BE2C (cell line): ENCODE data around the gene ST6GALNAC3.

ENCODE experiments used
- DNase-seq: peaks from one replicate; pipeline ENCODE4 v3.0.0-alpha.2; 2020
- H3K27me3 ChIP-seq: fragments of 250-450 bp; sonication (Bioruptor Pico); 2 replicates; pipeline ENCODE4 v1.5.1; 2020; ENCODE audit warnings: mild to moderate bottlenecking
- H3K36me3 ChIP-seq: fragments of 250-450 bp; sonication (Bioruptor Pico); 2 replicates; pipeline ENCODE4 v1.5.1; 2020; ENCODE audit warnings: mild to moderate bottlenecking
- H3K4me1 ChIP-seq: fragments of 250-450 bp; sonication (Bioruptor Pico); 2 replicates; pipeline ENCODE4 v1.5.1; 2020
- H3K4me3 ChIP-seq: 2 replicates; pipeline ENCODE4 v1.5.1; 2011; ENCODE audit warnings: low read depth, low read length
- H3K9me3 ChIP-seq: fragments of 250-450 bp; sonication (Bioruptor Pico); 2 replicates; pipeline ENCODE4 v1.5.1; 2020
- TF ChIP-seq, protein P1 (sequence below): IDR thresholded peaks from 2 replicates; pipeline ENCODE4 v1.5.1; 2012; ENCODE audit warnings: mild to moderate bottlenecking, low read depth, low read length

The ST6GALNAC3 gene

DNA sequence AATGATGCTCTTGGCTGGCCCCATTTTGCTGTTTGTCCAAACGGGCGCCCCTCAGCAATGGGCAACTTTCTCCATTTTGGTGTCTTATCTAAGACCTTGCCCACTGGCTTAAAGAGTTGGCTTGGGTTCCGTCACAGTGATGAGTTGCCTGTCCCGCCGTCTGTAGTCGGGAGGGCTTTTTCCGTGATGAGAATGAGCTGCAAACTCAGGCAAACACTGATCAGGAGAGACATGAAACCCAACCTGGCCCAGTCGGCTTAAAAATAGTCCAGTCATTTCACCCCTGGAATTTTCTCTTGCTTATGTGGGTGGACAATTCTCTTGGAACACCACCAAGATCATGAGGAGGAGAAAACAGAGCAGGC is 79.3 kb downstream of the ST6GALNAC3 start:
- Histone ChIP-seq H3K4me3 (no peak overlapping the region), H3K9me3 (no peaks in the 10 kb centered on the region), H3K4me1 (no peaks in the 10 kb centered on the region), H3K36me3 (no peaks in the 10 kb centered on the region), H3K27me3 (no peaks in the 10 kb centered on the region)
- no peak for DNase-seq
- TF ChIP-seq, protein P1, sequence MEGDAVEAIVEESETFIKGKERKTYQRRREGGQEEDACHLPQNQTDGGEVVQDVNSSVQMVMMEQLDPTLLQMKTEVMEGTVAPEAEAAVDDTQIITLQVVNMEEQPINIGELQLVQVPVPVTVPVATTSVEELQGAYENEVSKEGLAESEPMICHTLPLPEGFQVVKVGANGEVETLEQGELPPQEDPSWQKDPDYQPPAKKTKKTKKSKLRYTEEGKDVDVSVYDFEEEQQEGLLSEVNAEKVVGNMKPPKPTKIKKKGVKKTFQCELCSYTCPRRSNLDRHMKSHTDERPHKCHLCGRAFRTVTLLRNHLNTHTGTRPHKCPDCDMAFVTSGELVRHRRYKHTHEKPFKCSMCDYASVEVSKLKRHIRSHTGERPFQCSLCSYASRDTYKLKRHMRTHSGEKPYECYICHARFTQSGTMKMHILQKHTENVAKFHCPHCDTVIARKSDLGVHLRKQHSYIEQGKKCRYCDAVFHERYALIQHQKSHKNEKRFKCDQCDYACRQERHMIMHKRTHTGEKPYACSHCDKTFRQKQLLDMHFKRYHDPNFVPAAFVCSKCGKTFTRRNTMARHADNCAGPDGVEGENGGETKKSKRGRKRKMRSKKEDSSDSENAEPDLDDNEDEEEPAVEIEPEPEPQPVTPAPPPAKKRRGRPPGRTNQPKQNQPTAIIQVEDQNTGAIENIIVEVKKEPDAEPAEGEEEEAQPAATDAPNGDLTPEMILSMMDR = no peak

DNA sequence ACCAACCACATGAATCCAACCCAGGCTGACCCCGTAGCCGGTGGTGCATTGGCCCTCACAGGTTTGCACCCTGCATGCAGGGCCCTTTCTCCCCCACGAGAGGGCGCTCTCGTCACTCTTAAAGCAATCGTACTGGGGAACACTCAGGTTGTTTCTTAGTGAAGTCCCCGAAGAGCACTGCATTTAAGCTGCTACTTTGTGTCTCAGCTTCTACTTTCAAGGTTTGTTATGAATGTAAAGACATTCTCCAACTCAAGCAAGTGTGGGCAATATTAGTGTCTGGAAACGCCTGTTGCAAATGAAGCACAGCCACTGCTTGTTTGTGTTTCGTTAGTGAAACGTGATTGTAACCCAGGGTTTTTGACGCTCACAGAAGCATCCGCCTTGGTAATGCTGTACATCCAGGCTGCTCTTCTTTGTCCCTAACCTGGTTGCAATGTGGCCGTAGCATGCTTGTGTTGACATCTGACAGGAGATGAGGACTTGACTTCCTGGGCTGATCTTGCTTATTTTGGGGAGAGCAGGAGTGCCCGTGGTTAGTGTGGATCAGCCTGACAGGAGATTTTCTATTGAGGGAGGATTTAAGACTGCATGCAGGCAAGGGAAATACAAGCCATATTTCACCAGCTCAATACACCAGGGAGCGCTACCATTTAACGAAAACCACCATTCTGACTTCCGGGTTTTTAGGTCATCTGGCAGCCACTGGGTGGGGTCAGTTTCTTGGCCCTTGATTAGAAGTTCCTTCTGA is 79.8 kb downstream of the ST6GALNAC3 start:
- Histone ChIP-seq H3K36me3 (no peaks in the 10 kb centered on the region), H3K9me3 (no peaks in the 10 kb centered on the region), H3K27me3 (no peaks in the 10 kb centered on the region), H3K4me1 (no peaks in the 10 kb centered on the region), H3K4me3 (peak overlapping the region; percentile 60)
- DNase-seq = peak; percentile 64
- TF ChIP-seq, protein P1 = peak; percentile 84

DNA sequence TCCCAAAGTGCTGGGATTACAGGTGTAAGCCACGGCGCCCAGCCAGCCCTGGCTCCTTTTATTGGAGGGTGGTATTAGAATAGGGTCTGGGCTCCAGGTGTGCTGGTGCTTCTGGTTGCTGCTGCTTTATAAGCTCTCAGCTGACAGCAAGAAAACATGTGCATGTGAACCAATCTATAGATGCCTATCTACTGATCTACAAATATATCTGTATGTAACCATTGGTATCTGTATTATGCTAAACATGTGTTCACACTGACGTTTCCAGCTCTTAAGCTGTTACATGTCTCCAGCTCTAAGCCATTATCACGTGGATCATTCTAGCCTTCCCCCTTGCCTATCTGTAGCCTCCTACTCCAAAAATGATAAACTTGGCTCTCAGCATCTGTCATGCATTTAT is 82.4 kb downstream of the ST6GALNAC3 start:
- TF ChIP-seq, protein P1 = no peak
- Histone ChIP-seq H3K27me3 (no peaks in the 10 kb centered on the region), H3K4me1 (no peaks in the 10 kb centered on the region), H3K36me3 (no peaks in the 10 kb centered on the region), H3K4me3 (no peak overlapping the region), H3K9me3 (no peaks in the 10 kb centered on the region)
- no peak for DNase-seq

DNA sequence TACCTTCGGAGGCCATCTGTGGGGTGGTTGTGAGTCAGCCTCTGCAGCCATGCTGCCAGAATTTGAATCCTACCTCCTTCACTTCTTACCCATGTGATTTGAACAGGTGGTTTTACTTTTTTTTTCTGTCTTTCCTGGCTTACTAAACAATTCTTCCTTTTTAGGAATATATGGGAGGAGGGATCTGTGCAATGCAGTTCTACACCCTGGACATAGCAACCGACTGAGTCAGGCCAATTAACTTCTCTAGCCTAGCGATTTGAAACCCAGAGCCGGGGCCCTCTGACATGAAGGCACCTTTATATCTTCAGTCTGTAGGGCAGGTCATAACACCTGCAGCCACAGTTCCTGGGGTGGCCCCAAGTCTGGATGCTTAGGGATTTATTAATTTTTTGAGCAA is 83.6 kb downstream of the ST6GALNAC3 start:
- no peak for DNase-seq
- H3K4me3 ChIP-seq = no peak overlapping the region
- H3K27me3 ChIP-seq = no peaks in the 10 kb centered on the region
- no peaks in the 10 kb centered on the region for H3K9me3 ChIP-seq
- TF ChIP-seq, protein P1 = no peak
- H3K36me3 ChIP-seq = no peaks in the 10 kb centered on the region
- H3K4me1 ChIP-seq = no peaks in the 10 kb centered on the region

DNA sequence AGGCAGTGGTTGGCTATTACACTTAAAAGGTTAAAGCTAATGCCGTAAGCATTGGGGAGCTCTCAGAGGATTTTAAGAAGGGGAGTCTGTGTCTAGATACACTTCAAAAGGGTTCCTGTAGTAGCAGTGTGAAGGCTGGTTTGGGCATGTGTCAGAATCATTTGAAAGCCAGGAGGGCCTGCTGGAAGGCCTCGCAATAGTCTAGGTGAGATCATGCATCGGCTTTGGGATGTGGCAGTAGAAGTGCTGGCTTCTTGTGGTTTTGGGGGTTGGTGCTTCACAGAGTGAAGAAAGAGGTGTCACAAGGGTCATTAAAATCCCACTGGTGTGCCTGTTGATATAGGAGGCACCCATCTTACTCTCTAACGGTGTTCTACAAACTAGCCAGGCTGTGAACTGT is 85.7 kb downstream of the ST6GALNAC3 start:
- TF ChIP-seq, protein P1 = no peak
- no peak overlapping the region for H3K4me3 ChIP-seq
- H3K9me3 ChIP-seq = no peaks in the 10 kb centered on the region
- DNase-seq = no peak
- no peaks in the 10 kb centered on the region for H3K4me1 ChIP-seq
- H3K27me3 ChIP-seq = no peaks in the 10 kb centered on the region
- no peaks in the 10 kb centered on the region for H3K36me3 ChIP-seq

DNA sequence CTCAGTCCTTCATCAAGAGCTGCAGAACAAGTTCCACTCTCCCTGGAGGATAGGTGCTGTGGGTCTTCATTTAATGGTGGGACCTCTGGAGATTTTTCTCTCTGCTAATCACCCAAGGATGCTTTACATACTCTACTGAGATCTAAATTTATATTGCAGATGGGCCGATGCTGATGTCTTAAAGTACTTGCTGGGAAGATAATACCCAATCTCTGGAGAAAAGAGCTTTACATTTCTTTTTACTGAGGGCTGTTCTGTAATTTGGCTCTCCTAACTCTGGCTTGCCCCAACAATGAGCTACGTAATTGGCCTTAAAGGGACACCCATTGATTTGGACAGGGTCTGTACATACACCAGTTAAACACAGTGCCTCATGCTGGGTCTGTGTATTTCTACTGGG is 86.9 kb downstream of the ST6GALNAC3 start:
- Histone ChIP-seq H3K27me3 (no peaks in the 10 kb centered on the region), H3K4me1 (no peaks in the 10 kb centered on the region), H3K36me3 (no peaks in the 10 kb centered on the region), H3K9me3 (no peaks in the 10 kb centered on the region), H3K4me3 (no peak overlapping the region)
- TF ChIP-seq, protein P1 = no peak
- DNase-seq = no peak
